ENCODE measurements around the gene NUB1. TPM values are rescaled to one million over a fixed set of nuclear protein-coding genes. Genes with fewer than 3 reads are reported as not detected.

The NUB1 gene
- polyA plus RNA-seq, 1 of the 3 experiments (the other 2 are of a cell fraction), result 54.0 TPM

- no peak for TF ChIP-seq JUND (IDR thresholded peaks at IDR 0.05)
- TF ChIP-seq TCF12 (IDR thresholded peaks at IDR 0.05), result no peak
Observed at GRCh38 chr7:151327659-151328058, 14.0 kb upstream of the NUB1 start (continued).

GRCh38 chr7:151330181-151330580 lies 11.4 kb upstream of the NUB1 start:
- no peak overlapping the region for H3K4me3 ChIP-seq (ENCODE audit: low read depth in 2 of 2, low read length in 1 of 2)
- no peaks in the 10 kb centered on the region; a peak in 1 of 4 replicates for H3K4me1 ChIP-seq (ENCODE audit: control insufficient read depth in 1 of 2, insufficient read depth in 2 of 2, low read depth in 1 of 2, low read length in 1 of 2)
- H3K27ac ChIP-seq (ENCODE audit: low read depth in 2 of 2, low read length in 1 of 2), result no peak overlapping the region
- no peak overlapping the region for H2AFZ ChIP-seq (ENCODE audit: low read depth)
- no peaks in the 10 kb centered on the region for H3K27me3 ChIP-seq (ENCODE audit: insufficient read depth)
- ChIA-PET POLR2A (no interaction called here), CTCF (interaction anchor here (1.1 to 13.4 kb wide), 3 partner anchors 14 to 452 kb away, joined by 3 to 152 read pairs (median 3); no protein-coding TSS in a partner anchor)
- no peaks in the 10 kb centered on the region for H3F3A ChIP-seq (replicated peaks; ENCODE audit: insufficient read depth)
- no peaks in the 10 kb centered on the region for H3K9me3 ChIP-seq
- no peaks in the 10 kb centered on the region for H3K36me3 ChIP-seq (replicated peaks in 1 of 2; ENCODE audit: control insufficient read depth in 1 of 2, insufficient read depth in 2 of 2, low read length in 1 of 2)
- H3K9me2 ChIP-seq, result no peaks in the 10 kb centered on the region
- H4K20me1 ChIP-seq (ENCODE audit: insufficient read depth), result no peaks in the 10 kb centered on the region
- no peak overlapping the region for H3K4me2 ChIP-seq
- TF ChIP-seq FOSL2 (IDR thresholded peaks at IDR 0.05; ENCODE audit: borderline replicate concordance, low read depth) (no peak), TEAD4 (IDR thresholded peaks at IDR 0.05; ENCODE audit: borderline replicate concordance, insufficient read depth) (no peak), MEF2A (IDR thresholded peaks at IDR 0.05; ENCODE audit: borderline replicate concordance, low read depth) (no peak), CHD2 (IDR thresholded peaks at IDR 0.05; ENCODE audit: low read length, partially characterized antibody) (no peak), EZH2phosphoT487 (IDR thresholded peaks at IDR 0.05; ENCODE audit: borderline replicate concordance, low read depth) (no peak), RXRA (IDR thresholded peaks at IDR 0.05; ENCODE audit: borderline replicate concordance, low read depth) (no peak), ELF1 (IDR thresholded peaks at IDR 0.05) (no peak), PBX3 (IDR thresholded peaks at IDR 0.05) (no peak), GABPA (IDR thresholded peaks at IDR 0.05; ENCODE audit: low read depth) (no peak), TAF1 (IDR thresholded peaks at IDR 0.05; ENCODE audit: borderline replicate concordance, low read depth, low read length) (no peak), RFX5 (IDR thresholded peaks at IDR 0.05; ENCODE audit: low read length) (no peak)
- TF ChIP-seq, protein P1, sequence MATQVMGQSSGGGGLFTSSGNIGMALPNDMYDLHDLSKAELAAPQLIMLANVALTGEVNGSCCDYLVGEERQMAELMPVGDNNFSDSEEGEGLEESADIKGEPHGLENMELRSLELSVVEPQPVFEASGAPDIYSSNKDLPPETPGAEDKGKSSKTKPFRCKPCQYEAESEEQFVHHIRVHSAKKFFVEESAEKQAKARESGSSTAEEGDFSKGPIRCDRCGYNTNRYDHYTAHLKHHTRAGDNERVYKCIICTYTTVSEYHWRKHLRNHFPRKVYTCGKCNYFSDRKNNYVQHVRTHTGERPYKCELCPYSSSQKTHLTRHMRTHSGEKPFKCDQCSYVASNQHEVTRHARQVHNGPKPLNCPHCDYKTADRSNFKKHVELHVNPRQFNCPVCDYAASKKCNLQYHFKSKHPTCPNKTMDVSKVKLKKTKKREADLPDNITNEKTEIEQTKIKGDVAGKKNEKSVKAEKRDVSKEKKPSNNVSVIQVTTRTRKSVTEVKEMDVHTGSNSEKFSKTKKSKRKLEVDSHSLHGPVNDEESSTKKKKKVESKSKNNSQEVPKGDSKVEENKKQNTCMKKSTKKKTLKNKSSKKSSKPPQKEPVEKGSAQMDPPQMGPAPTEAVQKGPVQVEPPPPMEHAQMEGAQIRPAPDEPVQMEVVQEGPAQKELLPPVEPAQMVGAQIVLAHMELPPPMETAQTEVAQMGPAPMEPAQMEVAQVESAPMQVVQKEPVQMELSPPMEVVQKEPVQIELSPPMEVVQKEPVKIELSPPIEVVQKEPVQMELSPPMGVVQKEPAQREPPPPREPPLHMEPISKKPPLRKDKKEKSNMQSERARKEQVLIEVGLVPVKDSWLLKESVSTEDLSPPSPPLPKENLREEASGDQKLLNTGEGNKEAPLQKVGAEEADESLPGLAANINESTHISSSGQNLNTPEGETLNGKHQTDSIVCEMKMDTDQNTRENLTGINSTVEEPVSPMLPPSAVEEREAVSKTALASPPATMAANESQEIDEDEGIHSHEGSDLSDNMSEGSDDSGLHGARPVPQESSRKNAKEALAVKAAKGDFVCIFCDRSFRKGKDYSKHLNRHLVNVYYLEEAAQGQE (IDR thresholded peaks at IDR 0.05; ENCODE audit: low read depth, low read length), result no peak
- TF ChIP-seq, protein P2, sequence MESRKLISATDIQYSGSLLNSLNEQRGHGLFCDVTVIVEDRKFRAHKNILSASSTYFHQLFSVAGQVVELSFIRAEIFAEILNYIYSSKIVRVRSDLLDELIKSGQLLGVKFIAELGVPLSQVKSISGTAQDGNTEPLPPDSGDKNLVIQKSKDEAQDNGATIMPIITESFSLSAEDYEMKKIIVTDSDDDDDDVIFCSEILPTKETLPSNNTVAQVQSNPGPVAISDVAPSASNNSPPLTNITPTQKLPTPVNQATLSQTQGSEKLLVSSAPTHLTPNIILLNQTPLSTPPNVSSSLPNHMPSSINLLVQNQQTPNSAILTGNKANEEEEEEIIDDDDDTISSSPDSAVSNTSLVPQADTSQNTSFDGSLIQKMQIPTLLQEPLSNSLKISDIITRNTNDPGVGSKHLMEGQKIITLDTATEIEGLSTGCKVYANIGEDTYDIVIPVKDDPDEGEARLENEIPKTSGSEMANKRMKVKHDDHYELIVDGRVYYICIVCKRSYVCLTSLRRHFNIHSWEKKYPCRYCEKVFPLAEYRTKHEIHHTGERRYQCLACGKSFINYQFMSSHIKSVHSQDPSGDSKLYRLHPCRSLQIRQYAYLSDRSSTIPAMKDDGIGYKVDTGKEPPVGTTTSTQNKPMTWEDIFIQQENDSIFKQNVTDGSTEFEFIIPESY (IDR thresholded peaks at IDR 0.05; ENCODE audit: borderline replicate concordance, low read depth), result no peak
- TF ChIP-seq, protein P3, sequence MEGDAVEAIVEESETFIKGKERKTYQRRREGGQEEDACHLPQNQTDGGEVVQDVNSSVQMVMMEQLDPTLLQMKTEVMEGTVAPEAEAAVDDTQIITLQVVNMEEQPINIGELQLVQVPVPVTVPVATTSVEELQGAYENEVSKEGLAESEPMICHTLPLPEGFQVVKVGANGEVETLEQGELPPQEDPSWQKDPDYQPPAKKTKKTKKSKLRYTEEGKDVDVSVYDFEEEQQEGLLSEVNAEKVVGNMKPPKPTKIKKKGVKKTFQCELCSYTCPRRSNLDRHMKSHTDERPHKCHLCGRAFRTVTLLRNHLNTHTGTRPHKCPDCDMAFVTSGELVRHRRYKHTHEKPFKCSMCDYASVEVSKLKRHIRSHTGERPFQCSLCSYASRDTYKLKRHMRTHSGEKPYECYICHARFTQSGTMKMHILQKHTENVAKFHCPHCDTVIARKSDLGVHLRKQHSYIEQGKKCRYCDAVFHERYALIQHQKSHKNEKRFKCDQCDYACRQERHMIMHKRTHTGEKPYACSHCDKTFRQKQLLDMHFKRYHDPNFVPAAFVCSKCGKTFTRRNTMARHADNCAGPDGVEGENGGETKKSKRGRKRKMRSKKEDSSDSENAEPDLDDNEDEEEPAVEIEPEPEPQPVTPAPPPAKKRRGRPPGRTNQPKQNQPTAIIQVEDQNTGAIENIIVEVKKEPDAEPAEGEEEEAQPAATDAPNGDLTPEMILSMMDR (IDR thresholded peaks at IDR 0.05), result no peak
- no peak for DNase-seq
- H3K9ac ChIP-seq, result no peak overlapping the region
- H3K79me2 ChIP-seq (ENCODE audit: insufficient read depth), result no peaks in the 10 kb centered on the region

Data from SK-N-SH (cell line).